AG10803 (cell line): ENCODE data around the gene NUBP1.
"Not testable (repeated sequence)": the region's sequence is repeated elsewhere in the genome, so short reads cannot be mapped to it uniquely, and the experiment has no call there.

Experiments used
- DNase-seq: peaks from one replicate; pipeline ENCODE4 v3.0.0; 2010; ENCODE audit warnings: low read depth
- H3K4me3 ChIP-seq: 2 replicates; pipeline ENCODE4 v1.5.1; 2011; ENCODE audit warnings: mild to moderate bottlenecking, low read length, control low read depth
- CTCF ChIP-seq: conservative IDR thresholded peaks from 2 replicates; pipeline ENCODE4 v1.5.1; 2011; ENCODE audit warnings: mild to moderate bottlenecking, low read length, control low read depth, inconsistent platforms

Gene NUBP1

DNA sequence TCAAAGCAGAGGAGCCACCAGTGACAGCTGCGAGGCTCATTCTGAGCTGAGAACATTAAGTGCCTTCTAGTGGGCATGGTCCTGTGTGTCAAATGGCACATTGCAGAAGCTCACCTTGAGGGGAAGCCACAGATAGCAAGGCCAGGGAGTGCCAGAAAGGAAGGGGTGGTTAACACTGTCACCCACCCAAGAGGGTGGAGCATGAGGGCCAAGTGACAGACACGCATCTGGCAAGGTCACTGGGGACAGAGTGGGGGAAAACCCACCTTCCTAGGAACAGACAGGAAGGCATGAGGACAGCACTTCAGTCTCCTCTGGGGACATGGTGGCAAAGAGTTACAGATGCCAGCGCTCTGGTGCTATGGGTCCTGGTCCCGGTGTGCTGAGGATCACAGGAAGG is 22.1 kb downstream of the NUBP1 start:
- DNase-seq = no peak
- no peak overlapping the region for H3K4me3 ChIP-seq
- no peak for TF ChIP-seq CTCF

DNA sequence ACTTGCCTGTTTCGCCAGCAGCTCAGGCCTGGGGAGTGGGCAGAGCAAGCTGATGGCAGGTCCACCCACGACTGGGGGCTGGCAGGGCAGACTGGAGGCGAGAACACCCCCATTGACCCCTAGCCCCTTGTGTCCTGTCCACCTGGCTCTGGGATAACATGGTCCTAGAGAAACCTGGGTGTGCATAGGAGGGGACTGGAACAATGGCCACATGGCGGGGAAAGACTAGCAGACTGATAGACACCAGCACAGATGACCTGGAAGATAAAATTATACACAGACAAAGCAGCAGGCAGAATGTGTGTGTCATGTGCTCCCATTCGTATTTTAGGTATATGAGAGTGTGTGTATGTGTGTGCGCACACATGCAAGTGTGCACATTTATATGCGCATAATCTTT is 23.5 kb downstream of the NUBP1 start:
- no peak overlapping the region for H3K4me3 ChIP-seq
- DNase-seq = no peak
- TF ChIP-seq CTCF = no peak

- DNase-seq = no peak
- no peak overlapping the region for H3K4me3 ChIP-seq
- TF ChIP-seq CTCF = no peak
These were observed 25.7 kb downstream of the NUBP1 start for GRCh38 chr16:10769381-10769780.

- no peak overlapping the region for H3K4me3 ChIP-seq
- no peak for TF ChIP-seq CTCF
- no peak for DNase-seq
These were observed 27.3 kb downstream of the NUBP1 start for GRCh38 chr16:10770907-10771306.

DNA sequence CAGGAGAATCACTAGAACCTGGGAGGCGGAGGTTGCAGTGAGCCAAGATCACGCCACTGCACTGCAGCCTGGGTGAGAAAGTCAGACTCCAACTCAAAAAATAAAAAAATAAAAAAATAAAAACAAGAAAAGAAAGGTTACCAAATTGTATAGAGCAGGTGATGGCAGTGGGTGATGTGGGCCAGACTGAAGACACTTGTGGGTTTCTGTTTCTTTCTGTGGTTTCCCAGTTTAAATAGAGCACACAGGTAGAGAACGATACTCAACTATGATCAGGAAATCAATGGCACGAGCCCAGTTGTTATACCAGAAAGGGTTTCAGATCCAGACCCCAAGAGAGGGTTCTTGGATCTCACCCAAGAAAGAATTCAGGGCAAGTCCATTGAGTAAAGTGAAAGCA is 32.6 kb downstream of the NUBP1 start:
- no peak for TF ChIP-seq CTCF
- H3K4me3 ChIP-seq = no peak overlapping the region
- no peak for DNase-seq

GRCh38 chr16:10776923-10777322 is 33.3 kb downstream of the NUBP1 start:
- not testable (repeated sequence) for H3K4me3 ChIP-seq, DNase-seq

GRCh38 chr16:10777356-10777755 is 33.7 kb downstream of the NUBP1 start:
- no peak for DNase-seq
- TF ChIP-seq CTCF = no peak
- H3K4me3 ChIP-seq = no peak overlapping the region

DNA sequence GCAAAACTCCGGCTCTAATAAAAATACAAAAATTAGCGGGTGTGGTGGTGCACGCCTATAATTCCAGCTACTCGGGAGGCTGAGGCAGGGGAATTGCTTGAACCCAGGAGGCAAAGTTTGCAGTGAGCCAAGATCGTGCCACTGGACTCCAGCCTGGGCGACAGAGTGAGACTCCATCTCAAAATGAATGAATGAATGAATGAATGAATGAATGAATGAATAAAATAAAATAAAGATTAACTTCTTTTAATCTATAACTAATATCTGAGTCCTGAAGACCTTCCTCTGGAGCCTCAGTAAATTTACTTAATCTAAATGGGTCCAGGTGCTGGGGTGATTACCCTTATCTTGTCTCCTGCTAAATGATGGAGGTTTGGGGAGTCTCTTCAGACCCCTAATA is 36.3 kb downstream of the NUBP1 start:
- H3K4me3 ChIP-seq, DNase-seq: not testable (repeated sequence)

DNA sequence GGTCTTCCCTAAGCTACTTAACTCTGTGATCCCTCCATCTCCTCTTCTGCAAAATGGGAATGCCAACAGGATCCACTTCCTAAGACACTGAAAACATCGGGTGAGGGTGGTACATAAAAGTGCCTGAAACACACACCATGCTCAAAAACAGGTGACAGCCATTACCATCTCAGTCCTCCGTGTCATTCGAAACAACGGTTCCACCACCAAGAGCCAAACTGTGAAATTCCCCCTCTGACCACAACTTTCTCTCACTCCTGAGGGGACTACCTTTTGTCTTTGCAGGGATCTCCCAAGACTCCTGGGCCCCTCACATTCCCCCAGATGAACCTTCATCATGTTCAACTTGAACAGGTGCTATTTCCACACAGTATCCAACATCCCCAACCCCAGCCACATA is 37.0 kb downstream of the NUBP1 start:
- no peak for DNase-seq
- H3K4me3 ChIP-seq = no peak overlapping the region
- TF ChIP-seq CTCF = no peak
